SK-N-SH treated with all-trans-retinoic acid at 6 μM for 48 hours (cell line): ENCODE measurements around the gene NSMF.
"Not testable (repeated sequence)": the region's sequence is repeated elsewhere in the genome, so short reads cannot be mapped to it uniquely, and the experiment has no call there.

Experiments used
- ARNTL ChIP-seq: fragments of 450-650 bp; formaldehyde crosslinking; IDR thresholded peaks from 2 replicates; pipeline ENCODE4 v1.5.0; 2020; ENCODE audit warnings: low read depth, mild to moderate bottlenecking, moderate library complexity, borderline replicate concordance
- BACH2 ChIP-seq: fragments of 250-450 bp; sonication (Bioruptor Pico); IDR thresholded peaks from 2 replicates; pipeline ENCODE4 v1.9.0; 2021; ENCODE audit warnings: mild to moderate bottlenecking, borderline replicate concordance
- CREB5 ChIP-seq: fragments of 250-450 bp; sonication (Bioruptor Pico); IDR thresholded peaks from 2 replicates; pipeline ENCODE4 v1.5.1; 2020; ENCODE audit warnings: low read depth, mild to moderate bottlenecking, moderate library complexity
- ISL1 ChIP-seq: fragments of 250-450 bp; sonication (Bioruptor Pico); IDR thresholded peaks from 2 replicates; pipeline ENCODE4 v2.1.2; 2022; ENCODE audit warnings: mild to moderate bottlenecking, moderate library complexity
- OSR1 ChIP-seq: fragments of 250-450 bp; sonication (Bioruptor Pico); IDR thresholded peaks from 2 replicates; pipeline ENCODE4 v1.8.0; 2022; ENCODE audit warnings: moderate library complexity, mild to moderate bottlenecking, inconsistent platforms
- PATZ1 ChIP-seq: fragments of 250-450 bp; sonication (Bioruptor Pico); IDR thresholded peaks from 2 replicates; pipeline ENCODE4 v1.8.0; 2020; ENCODE audit warnings: mild to moderate bottlenecking, moderate library complexity, borderline replicate concordance
- PPARA ChIP-seq: fragments of 250-450 bp; sonication (Bioruptor Pico); IDR thresholded peaks from 2 replicates; pipeline ENCODE4 v1.5.0; 2020; ENCODE audit warnings: mild to moderate bottlenecking, borderline replicate concordance
- SNAI2 ChIP-seq: fragments of 250-450 bp; sonication (Bioruptor Pico); IDR thresholded peaks from 2 replicates; pipeline ENCODE4 v1.5.0; 2020; ENCODE audit warnings: mild to moderate bottlenecking, moderate library complexity
- ZFP3 ChIP-seq: fragments of 250-450 bp; sonication (Bioruptor Pico); IDR thresholded peaks from 2 replicates; pipeline ENCODE4 v1.5.0; 2020; ENCODE audit warnings: mild to moderate bottlenecking, moderate library complexity

GRCh38 chr9:137451264-137452005, 7.7 kb downstream of the NSMF start:
- not testable (repeated sequence) for TF ChIP-seq BACH2 (CRISPR knock-in tag); PATZ1; ARNTL (CRISPR knock-in tag); CREB5 (CRISPR knock-in tag); ISL1 (CRISPR knock-in tag); ZFP3 (CRISPR knock-in tag); OSR1 (CRISPR knock-in tag); PPARA; SNAI2 (CRISPR knock-in tag)
